GM12878 (cell line): ENCODE results near the gene TJP1. TPM values are rescaled to one million over a fixed set of nuclear protein-coding genes. Genes with fewer than 3 reads are reported as not detected.

Experiments used
- ATAC-seq: fragments of 200-7000 bp; cut with Tn5 transposase; 3 replicates; pipeline ENCODE4 v1.9.1; 2020; ENCODE audit warnings: mild to moderate bottlenecking, moderate library complexity
- BruUV-seq: library from RNA; stranded (reverse); fragments of 400-500 nt; replicated peaks from 2 replicates; lab custom pipeline; 2021; lab: Mats Ljungman, UMichigan
- CTCF ChIA-PET: fragments of 300-600 bp; sonication (Branson Sonifier 250); formaldehyde crosslinking; extraction: SDS; loops from one replicate; lab custom pipeline; 2021; ENCODE audit warnings: inconsistent platforms; lab: Yijun Ruan, JAX
- POLR2A ChIA-PET: fragments of 350-600 bp; formaldehyde crosslinking; extraction: SDS; loops from one replicate; lab custom pipeline; 2021; ENCODE audit warnings: inconsistent platforms; lab: Charles Lee
- RAD21 ChIA-PET: fragments of 300-600 bp; sonication (Branson Sonifier 250); formaldehyde crosslinking; loops from one replicate; lab custom pipeline; 2023; ENCODE audit warnings: antibody characterized with exemption; ENCODE audit not compliant: unreplicated experiment; lab: Charles Lee
- SMC1A ChIA-PET: fragments of 300-600 bp; sonication (Branson Sonifier 250); formaldehyde crosslinking; loops from one replicate; lab custom pipeline; 2023; ENCODE audit not compliant: unreplicated experiment, uncharacterized antibody; lab: Charles Lee
- DNase-seq: peaks from one replicate; pipeline ENCODE4 v3.0.0-alpha.2; 2011; ENCODE audit warnings: low read depth, low spot score
- FAIRE-seq: peaks from 3 replicates; lab custom pipeline; 2011; peaks lifted over from hg19 to GRCh38; lab: Jason Lieb, UNC
- H2AFZ ChIP-seq: 2 replicates; pipeline ENCODE4 v1.6.0; 2011; ENCODE audit warnings: low read depth, low read length, control low read depth; ENCODE audit not compliant: control insufficient read depth
- H3K27ac ChIP-seq: 2 replicates; pipeline ENCODE4 v1.5.1; 2011; ENCODE audit warnings: control low read depth; ENCODE audit not compliant: control insufficient read depth, insufficient read depth
- H3K27me3 ChIP-seq, 2 experiments: replicated peaks in 1 of 2; 2 replicates each; pipeline versions ENCODE4 v1.6.0 to v1.6.1; 2011; ENCODE audit warnings: low read length in 1 of 2; ENCODE audit not compliant: control insufficient read depth in 2 of 2, insufficient read depth in 2 of 2
- H3K36me3 ChIP-seq, 2 experiments: 2 replicates each; pipeline ENCODE4 v1.5.1; 2011; ENCODE audit warnings: low read length in 1 of 2; ENCODE audit not compliant: control insufficient read depth in 2 of 2, insufficient read depth in 2 of 2
- H3K4me1 ChIP-seq: 2 replicates; pipeline ENCODE4 v1.6.1; 2011; ENCODE audit warnings: mild to moderate bottlenecking, low read length, moderate library complexity, mixed read lengths; ENCODE audit not compliant: control insufficient read depth, insufficient read depth
- H3K4me2 ChIP-seq: 2 replicates; pipeline ENCODE4 v1.6.0; 2011; ENCODE audit warnings: control low read depth; ENCODE audit not compliant: control insufficient read depth, insufficient read depth
- H3K4me3 ChIP-seq: fragments of 200-600 bp; sonication (generic); 2 replicates; pipeline ENCODE4 v1.5.1; 2016
- H3K79me2 ChIP-seq: 2 replicates; pipeline ENCODE4 v1.6.0; 2011; ENCODE audit warnings: low read length; ENCODE audit not compliant: control insufficient read depth, insufficient read depth
- H3K9ac ChIP-seq: 2 replicates; pipeline ENCODE4 v1.8.0; 2011; ENCODE audit warnings: low read length, control low read depth, mixed read lengths; ENCODE audit not compliant: control insufficient read depth, insufficient read depth
- H3K9me3 ChIP-seq: replicated peaks from 3 replicates; pipeline ENCODE4 v1.5.1; 2011; ENCODE audit warnings: mild to moderate bottlenecking, low read length; ENCODE audit not compliant: control insufficient read depth, insufficient read depth
- H4K20me1 ChIP-seq: 2 replicates; pipeline ENCODE4 v1.6.0; 2011; ENCODE audit not compliant: control insufficient read depth, insufficient read depth
- CREM ChIP-seq: IDR thresholded peaks from 2 replicates; pipeline ENCODE4 v1.6.1; 2014; ENCODE audit warnings: antibody characterized with exemption, low read depth
- DPF2 ChIP-seq: fragments of 450-650 bp; IDR thresholded peaks from 2 replicates; pipeline ENCODE4 v1.6.1; 2017; ENCODE audit warnings: mild to moderate bottlenecking
- ESRRA ChIP-seq: IDR thresholded peaks from 2 replicates; pipeline ENCODE4 v1.6.1; 2012; ENCODE audit warnings: mild to moderate bottlenecking, low read length, improper control_type of control experiment
- HDGF ChIP-seq: fragments of 450-650 bp; IDR thresholded peaks from 2 replicates; pipeline ENCODE4 v1.6.1; 2016; ENCODE audit warnings: antibody characterized with exemption
- IKZF1 ChIP-seq: fragments of 450-650 bp; conservative IDR thresholded peaks from 2 replicates; pipeline ENCODE4 v1.6.1; 2017; ENCODE audit warnings: antibody characterized with exemption, mild to moderate bottlenecking
- JUNB ChIP-seq: IDR thresholded peaks from 2 replicates; pipeline ENCODE4 v1.6.1; 2016; ENCODE audit warnings: antibody characterized with exemption, mild to moderate bottlenecking
- KDM1A ChIP-seq: fragments of 200-600 bp; sonication (generic); IDR thresholded peaks from 2 replicates; pipeline ENCODE4 v1.6.1; 2016; ENCODE audit warnings: borderline replicate concordance
- KLF5 ChIP-seq: fragments of 450-650 bp; IDR thresholded peaks from 2 replicates; pipeline ENCODE4 v1.6.1; 2014; ENCODE audit warnings: mild to moderate bottlenecking; ENCODE audit not compliant: partially characterized antibody
- NFIC ChIP-seq: IDR thresholded peaks from 2 replicates; pipeline ENCODE4 v1.6.1; 2012; ENCODE audit warnings: low read depth, mild to moderate bottlenecking, inconsistent platforms, low read length, moderate library complexity
- NR2C1 ChIP-seq: fragments of 450-650 bp; IDR thresholded peaks from 2 replicates; pipeline ENCODE4 v1.6.1; 2017; ENCODE audit warnings: antibody characterized with exemption, mild to moderate bottlenecking, moderate library complexity
- REST ChIP-seq: IDR thresholded peaks from 2 replicates; pipeline ENCODE4 v1.6.1; 2012; ENCODE audit warnings: mild to moderate bottlenecking, low read depth, low read length
- RUNX3 ChIP-seq: IDR thresholded peaks from 2 replicates; pipeline ENCODE4 v1.6.1; 2012; ENCODE audit warnings: low read length, inconsistent platforms
- SMAD5 ChIP-seq: IDR thresholded peaks from 2 replicates; pipeline ENCODE4 v1.6.1; 2016; ENCODE audit warnings: antibody characterized with exemption, low read depth
- SREBF2 ChIP-seq: IDR thresholded peaks from 2 replicates; pipeline ENCODE4 v1.6.1; 2012; ENCODE audit warnings: mild to moderate bottlenecking, low read length
- SUZ12 ChIP-seq: fragments of 200-600 bp; sonication (generic); IDR thresholded peaks from one replicate; pipeline ENCODE4 v1.6.1; 2018; ENCODE audit warnings: antibody characterized with exemption, mild to moderate bottlenecking; ENCODE audit not compliant: unreplicated experiment
- WRNIP1 ChIP-seq: IDR thresholded peaks from 2 replicates; pipeline ENCODE4 v1.6.1; 2011; ENCODE audit warnings: low read depth, low read length, improper control_type of control experiment, borderline replicate concordance
- WGBS: methylation state at CpG from one replicate; pipeline ENCODE4 v1.1.6; 2016; ENCODE audit warnings: low lambda C conversion rate; ENCODE audit not compliant: insufficient replicate concordance, insufficient coverage; ENCODE audit errors: missing lambda C conversion rate; 5-methylcytosine and 5-hydroxymethylcytosine counted together
- in situ Hi-C: fragments of 300-500 bp; cut with MboI; formaldehyde crosslinking; loops from 9 replicates; pipeline ENCODE4 v1.14.3; 2018; ENCODE audit warnings: mixed read lengths
- intact Hi-C: fragments of 100-400 bp; cut with micrococcal nuclease; formaldehyde crosslinking; loops from one replicate; pipeline ENCODE4 v1.14.2; 2022; ENCODE audit not compliant: unreplicated experiment
- polyA plus RNA-seq, 11 experiments: library from polyadenylated mRNA; depleted of rRNA in 4 of 11; unstranded in 6 of 11; stranded (reverse) in 5 of 11; fragments of >200 nt; fragmentation: Nextera tagmentation in 4 of 11; fragmentation: Illumina TruSeq in 1 of 11; extraction: Ambion mirVana in 4 of 11; extraction: Trizol in 1 of 11; gene quantifications; 1 replicate in 1 of 11; 2 replicates in 10 of 11; pipeline versions ENCODE4 v1.2.1 to v1.2.3, GENCODE V29; 2011 to 2016; ENCODE audit warnings: inconsistent platforms in 2 of 11, missing spikeins in 2 of 11, low read depth in 1 of 11
- total RNA-seq, 4 experiments: library from RNA; depleted of rRNA in 3 of 4; stranded (reverse); fragments of >200 nt in 3 of 4; fragmentation: Illumina TruSeq in 1 of 4; extraction: Trizol in 1 of 4; gene quantifications; 2 replicates each; pipeline versions ENCODE4 v1.2.1 to v1.2.3, GENCODE V29; 2013 to 2021
- TF ChIP-seq, protein P1 (sequence below): fragments of 450-650 bp; IDR thresholded peaks from 2 replicates; pipeline ENCODE4 v1.6.1; 2017; ENCODE audit warnings: mild to moderate bottlenecking, low read depth, inconsistent platforms; ENCODE audit not compliant: poor library complexity, severe bottlenecking
- TF ChIP-seq, protein P2 (sequence below): fragments of 150-350 bp; IDR thresholded peaks from 2 replicates; pipeline ENCODE4 v1.6.1; 2014; ENCODE audit warnings: mild to moderate bottlenecking, low read depth, low read length

TJP1 gene
- total and polyA plus RNA-seq, 10 of the 15 experiments (the other 5 are each of a cell fraction or from before 2014, with no cell fraction given): 0.01 to 0.49 (median 0.08) TPM; not detected in 7

- RAD21 ChIA-PET: no interaction called here
- WGBS: 0% methylated on average over 4 of the region's 4 CpGs
- POLR2A ChIA-PET: no interaction called here
Measured at GRCh38 chr15:29678504-29679034, 143.7 kb downstream of the TJP1 start.

More at GRCh38 chr15:29678504-29679034, 143.7 kb downstream of the TJP1 start:
- in situ Hi-C loops (no loop called here), intact Hi-C loops (loop anchor here (5.0 kb wide), 1 partner anchor 49 kb away; no protein-coding TSS in a partner anchor)
- Histone ChIP-seq H3K27me3 (no peaks in the 10 kb centered on the region), H3K4me2 (no peak overlapping the region), H3K4me1 (no peaks in the 10 kb centered on the region), H3K27ac (no peak overlapping the region), H3K36me3 (no peaks in the 10 kb centered on the region), H3K9ac (no peak overlapping the region), H3K4me3 (no peak overlapping the region), H3K9me3 (no peaks in the 10 kb centered on the region; the same call in 2 of the 3 replicates), H4K20me1 (no peaks in the 10 kb centered on the region), H3K79me2 (no peaks in the 10 kb centered on the region), H2AFZ (no peak overlapping the region)
- FAIRE-seq (no peak), DNase-seq (no peak), ATAC-seq (no peak)
- TF ChIP-seq KDM1A (no peak), IKZF1 (no peak), SUZ12 (no peak), NR2C1 (no peak), NFIC (no peak), DPF2 (no peak), ESRRA (no peak), KLF5 (no peak), CREM (no peak), WRNIP1 (no peak), SMAD5 (no peak), HDGF (no peak), RUNX3 (no peak), JUNB (no peak), REST (no peak), SREBF2 (no peak)
- TF ChIP-seq, protein P1, sequence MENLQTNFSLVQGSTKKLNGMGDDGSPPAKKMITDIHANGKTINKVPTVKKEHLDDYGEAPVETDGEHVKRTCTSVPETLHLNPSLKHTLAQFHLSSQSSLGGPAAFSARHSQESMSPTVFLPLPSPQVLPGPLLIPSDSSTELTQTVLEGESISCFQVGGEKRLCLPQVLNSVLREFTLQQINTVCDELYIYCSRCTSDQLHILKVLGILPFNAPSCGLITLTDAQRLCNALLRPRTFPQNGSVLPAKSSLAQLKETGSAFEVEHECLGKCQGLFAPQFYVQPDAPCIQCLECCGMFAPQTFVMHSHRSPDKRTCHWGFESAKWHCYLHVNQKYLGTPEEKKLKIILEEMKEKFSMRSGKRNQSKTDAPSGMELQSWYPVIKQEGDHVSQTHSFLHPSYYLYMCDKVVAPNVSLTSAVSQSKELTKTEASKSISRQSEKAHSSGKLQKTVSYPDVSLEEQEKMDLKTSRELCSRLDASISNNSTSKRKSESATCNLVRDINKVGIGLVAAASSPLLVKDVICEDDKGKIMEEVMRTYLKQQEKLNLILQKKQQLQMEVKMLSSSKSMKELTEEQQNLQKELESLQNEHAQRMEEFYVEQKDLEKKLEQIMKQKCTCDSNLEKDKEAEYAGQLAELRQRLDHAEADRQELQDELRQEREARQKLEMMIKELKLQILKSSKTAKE: no peak
- TF ChIP-seq, protein P2, sequence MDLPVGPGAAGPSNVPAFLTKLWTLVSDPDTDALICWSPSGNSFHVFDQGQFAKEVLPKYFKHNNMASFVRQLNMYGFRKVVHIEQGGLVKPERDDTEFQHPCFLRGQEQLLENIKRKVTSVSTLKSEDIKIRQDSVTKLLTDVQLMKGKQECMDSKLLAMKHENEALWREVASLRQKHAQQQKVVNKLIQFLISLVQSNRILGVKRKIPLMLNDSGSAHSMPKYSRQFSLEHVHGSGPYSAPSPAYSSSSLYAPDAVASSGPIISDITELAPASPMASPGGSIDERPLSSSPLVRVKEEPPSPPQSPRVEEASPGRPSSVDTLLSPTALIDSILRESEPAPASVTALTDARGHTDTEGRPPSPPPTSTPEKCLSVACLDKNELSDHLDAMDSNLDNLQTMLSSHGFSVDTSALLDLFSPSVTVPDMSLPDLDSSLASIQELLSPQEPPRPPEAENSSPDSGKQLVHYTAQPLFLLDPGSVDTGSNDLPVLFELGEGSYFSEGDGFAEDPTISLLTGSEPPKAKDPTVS: no peak
- no TSS peak for BruUV-seq
- SMC1A ChIA-PET: no interaction called here
- CTCF ChIA-PET: no interaction called here
